ENCODE data around the gene NPNT.
"Not testable (repeated sequence)": the region's sequence is repeated elsewhere in the genome, so short reads cannot be mapped to it uniquely, and the experiment has no call there.

Gene NPNT, protein sequence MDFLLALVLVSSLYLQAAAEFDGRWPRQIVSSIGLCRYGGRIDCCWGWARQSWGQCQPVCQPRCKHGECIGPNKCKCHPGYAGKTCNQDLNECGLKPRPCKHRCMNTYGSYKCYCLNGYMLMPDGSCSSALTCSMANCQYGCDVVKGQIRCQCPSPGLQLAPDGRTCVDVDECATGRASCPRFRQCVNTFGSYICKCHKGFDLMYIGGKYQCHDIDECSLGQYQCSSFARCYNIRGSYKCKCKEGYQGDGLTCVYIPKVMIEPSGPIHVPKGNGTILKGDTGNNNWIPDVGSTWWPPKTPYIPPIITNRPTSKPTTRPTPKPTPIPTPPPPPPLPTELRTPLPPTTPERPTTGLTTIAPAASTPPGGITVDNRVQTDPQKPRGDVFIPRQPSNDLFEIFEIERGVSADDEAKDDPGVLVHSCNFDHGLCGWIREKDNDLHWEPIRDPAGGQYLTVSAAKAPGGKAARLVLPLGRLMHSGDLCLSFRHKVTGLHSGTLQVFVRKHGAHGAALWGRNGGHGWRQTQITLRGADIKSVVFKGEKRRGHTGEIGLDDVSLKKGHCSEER

DNA sequence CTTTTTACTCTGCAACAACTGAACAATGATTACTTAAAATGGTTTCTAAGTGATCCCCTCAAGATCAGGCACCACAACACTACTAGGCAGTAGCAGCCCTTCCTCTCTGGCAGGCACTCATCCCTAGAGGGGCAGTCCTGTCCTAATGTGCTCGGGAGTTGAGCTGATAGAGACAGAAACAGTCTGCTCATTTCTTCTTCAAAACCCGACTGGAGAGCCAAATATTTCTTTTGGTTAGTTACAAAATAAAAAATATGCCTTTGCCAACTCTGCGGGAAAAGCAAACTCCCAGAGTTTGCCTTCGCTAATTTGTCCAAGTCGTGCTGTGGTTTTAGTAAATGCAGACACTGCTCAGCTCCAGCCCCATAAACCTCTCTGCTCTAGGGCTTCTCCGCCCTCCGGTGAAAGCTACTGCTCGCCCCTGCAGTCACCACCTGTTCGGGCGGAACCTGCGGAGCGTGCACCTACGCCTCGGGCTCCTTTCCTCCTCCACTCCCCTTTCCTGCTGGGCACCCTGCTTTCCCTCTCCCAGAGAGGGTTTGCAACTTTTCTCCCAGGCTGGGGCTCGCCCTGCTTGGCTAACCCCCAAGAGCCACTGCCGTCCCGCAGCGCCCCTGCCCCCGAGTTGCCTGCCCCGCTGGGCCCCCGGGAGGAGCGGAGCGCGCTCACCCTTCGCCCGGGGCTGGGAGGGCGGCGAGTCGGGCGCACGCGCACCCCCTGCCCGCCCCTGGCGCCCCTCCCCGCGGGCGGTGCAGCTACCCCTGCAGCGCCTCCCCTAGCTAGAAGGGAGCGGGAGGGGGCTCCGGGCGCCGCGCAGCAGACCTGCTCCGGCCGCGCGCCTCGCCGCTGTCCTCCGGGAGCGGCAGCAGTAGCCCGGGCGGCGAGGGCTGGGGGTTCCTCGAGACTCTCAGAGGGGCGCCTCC, at the start of gene NPNT:
TSS of gene NPNT (plus strand) at position 812 of the 923 bp plus-strand sequence. CDS start 182 bp downstream, outside the sequence.
- H3K4me1 ChIP-seq (ENCODE audit: insufficient read depth, low read length, severe bottlenecking), result peaks cover 15% of the 10 kb centered on the region
- no peaks in the 10 kb centered on the region for H3K9me2 ChIP-seq (ENCODE audit: low read depth, low read length)
- H3K27ac ChIP-seq (ENCODE audit: low read depth, low read length, poor library complexity, severe bottlenecking), result no peak within 1 kb of the TSS
- H3K9ac ChIP-seq (ENCODE audit: low read length), result no peak within 1 kb of the TSS; the same call in 1 of the 2 replicates
- no peaks in the 10 kb centered on the region for H3K27me3 ChIP-seq (ENCODE audit: insufficient read depth, low read length)
- no peaks in the 10 kb centered on the region for H3K9me3 ChIP-seq (ENCODE audit: low read length)
- H3K4me2 ChIP-seq (ENCODE audit: low read length), result peak within 1 kb of the TSS; percentile 52
- no peak within 1 kb of the TSS for H2AFZ ChIP-seq (ENCODE audit: low read length)
- peak within 1 kb of the TSS; percentile 43 for H3K4me3 ChIP-seq (ENCODE audit: low read depth, low read length, poor library complexity, severe bottlenecking)
- no peaks in the 10 kb centered on the region for H3K79me2 ChIP-seq (ENCODE audit: insufficient read depth, low read length)
- H3F3A ChIP-seq (ENCODE audit: insufficient read depth, low read length), result no peaks in the 10 kb centered on the region
- H4K20me1 ChIP-seq (ENCODE audit: insufficient read depth, low read length), result no peaks in the 10 kb centered on the region
- TF ChIP-seq, protein P1, sequence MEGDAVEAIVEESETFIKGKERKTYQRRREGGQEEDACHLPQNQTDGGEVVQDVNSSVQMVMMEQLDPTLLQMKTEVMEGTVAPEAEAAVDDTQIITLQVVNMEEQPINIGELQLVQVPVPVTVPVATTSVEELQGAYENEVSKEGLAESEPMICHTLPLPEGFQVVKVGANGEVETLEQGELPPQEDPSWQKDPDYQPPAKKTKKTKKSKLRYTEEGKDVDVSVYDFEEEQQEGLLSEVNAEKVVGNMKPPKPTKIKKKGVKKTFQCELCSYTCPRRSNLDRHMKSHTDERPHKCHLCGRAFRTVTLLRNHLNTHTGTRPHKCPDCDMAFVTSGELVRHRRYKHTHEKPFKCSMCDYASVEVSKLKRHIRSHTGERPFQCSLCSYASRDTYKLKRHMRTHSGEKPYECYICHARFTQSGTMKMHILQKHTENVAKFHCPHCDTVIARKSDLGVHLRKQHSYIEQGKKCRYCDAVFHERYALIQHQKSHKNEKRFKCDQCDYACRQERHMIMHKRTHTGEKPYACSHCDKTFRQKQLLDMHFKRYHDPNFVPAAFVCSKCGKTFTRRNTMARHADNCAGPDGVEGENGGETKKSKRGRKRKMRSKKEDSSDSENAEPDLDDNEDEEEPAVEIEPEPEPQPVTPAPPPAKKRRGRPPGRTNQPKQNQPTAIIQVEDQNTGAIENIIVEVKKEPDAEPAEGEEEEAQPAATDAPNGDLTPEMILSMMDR (IDR thresholded peaks at IDR 0.05; ENCODE audit: low read length), result no peak
- TF ChIP-seq EZH2 (IDR thresholded peaks at IDR 0.05; ENCODE audit: borderline replicate concordance, low read length), result no peak
- no peaks in the 10 kb centered on the region for H3K36me3 ChIP-seq (ENCODE audit: insufficient read depth, low read length)

DNA sequence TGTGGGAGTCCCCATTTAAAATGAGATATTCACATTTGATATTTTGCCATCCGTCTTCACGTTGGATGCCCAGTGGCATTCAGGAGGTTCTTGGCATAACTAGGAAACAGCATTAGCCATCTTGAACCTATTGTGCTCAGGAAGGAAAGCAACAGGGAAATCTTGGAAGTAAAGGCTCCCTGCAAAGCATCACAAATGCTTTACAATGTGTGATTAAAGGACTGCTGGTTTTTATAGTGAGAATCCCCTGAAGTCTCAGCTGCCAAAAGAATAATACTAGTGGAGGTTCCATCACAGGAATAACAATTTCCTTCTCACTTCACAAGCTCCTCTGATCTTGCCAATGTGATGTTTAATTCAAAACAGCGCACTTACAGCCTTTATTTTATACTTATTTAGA, 49.7 kb upstream of the NPNT start:
- no peak overlapping the region for H3K27ac ChIP-seq (ENCODE audit: low read depth, low read length, poor library complexity, severe bottlenecking)

DNA sequence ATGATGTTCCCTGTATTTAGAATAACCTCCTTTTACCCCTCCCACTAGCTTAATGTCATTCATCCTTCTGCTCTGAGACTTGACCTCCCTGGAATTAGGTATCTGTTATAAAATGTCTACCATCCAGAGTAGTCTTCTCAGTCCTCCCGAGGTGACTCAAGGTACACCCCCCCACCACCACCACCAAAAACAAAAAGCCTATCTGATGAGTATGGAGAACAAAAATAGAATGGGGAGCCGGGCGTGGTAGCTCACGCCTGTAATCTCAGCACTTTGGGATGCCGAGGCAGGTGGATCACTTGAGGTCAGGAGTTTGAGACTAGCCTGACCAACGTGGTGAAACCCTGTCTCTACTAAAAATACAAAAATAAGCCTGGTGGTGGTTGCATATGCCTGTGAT, 46.9 kb upstream of the NPNT start:
- H3K27me3 ChIP-seq (ENCODE audit: insufficient read depth, low read length); H3K27ac ChIP-seq (ENCODE audit: low read depth, low read length, poor library complexity, severe bottlenecking); H3K4me3 ChIP-seq (ENCODE audit: low read depth, low read length, poor library complexity, severe bottlenecking); H3K36me3 ChIP-seq (ENCODE audit: insufficient read depth, low read length); H3K4me1 ChIP-seq (ENCODE audit: insufficient read depth, low read length, severe bottlenecking); H3K79me2 ChIP-seq (ENCODE audit: insufficient read depth, low read length); H3K9ac ChIP-seq (ENCODE audit: low read length); H2AFZ ChIP-seq (ENCODE audit: low read length); H4K20me1 ChIP-seq (ENCODE audit: insufficient read depth, low read length); H3K9me2 ChIP-seq (ENCODE audit: low read depth, low read length); H3F3A ChIP-seq (ENCODE audit: insufficient read depth, low read length); H3K9me3 ChIP-seq (ENCODE audit: low read length); H3K4me2 ChIP-seq (ENCODE audit: low read length): not testable (repeated sequence)

More for the DNA sequence above, 49.7 kb upstream of the NPNT start:
- TF ChIP-seq, protein P1 (IDR thresholded peaks at IDR 0.05; ENCODE audit: low read length), result no peak
- no peak for TF ChIP-seq EZH2 (IDR thresholded peaks at IDR 0.05; ENCODE audit: borderline replicate concordance, low read length)
- Histone ChIP-seq H3K9me3 (ENCODE audit: low read length) (no peaks in the 10 kb centered on the region), H3K27me3 (ENCODE audit: insufficient read depth, low read length) (no peaks in the 10 kb centered on the region), H3F3A (ENCODE audit: insufficient read depth, low read length) (no peaks in the 10 kb centered on the region), H3K9ac (ENCODE audit: low read length) (no peak overlapping the region), H2AFZ (ENCODE audit: low read length) (no peak overlapping the region), H3K4me1 (ENCODE audit: insufficient read depth, low read length, severe bottlenecking) (no peaks in the 10 kb centered on the region), H3K4me2 (ENCODE audit: low read length) (no peak overlapping the region), H3K79me2 (ENCODE audit: insufficient read depth, low read length) (no peaks in the 10 kb centered on the region), H4K20me1 (ENCODE audit: insufficient read depth, low read length) (no peaks in the 10 kb centered on the region), H3K9me2 (ENCODE audit: low read depth, low read length) (no peaks in the 10 kb centered on the region), H3K4me3 (ENCODE audit: low read depth, low read length, poor library complexity, severe bottlenecking) (no peak overlapping the region), H3K36me3 (ENCODE audit: insufficient read depth, low read length) (no peaks in the 10 kb centered on the region; the same call in 1 of the 2 replicates)
